ENCODE results near the gene TMEM60.

- no peak for TF ChIP-seq CTCF (IDR thresholded peaks at IDR 0.05)
- no peak for TF ChIP-seq EZH2 (IDR thresholded peaks at IDR 0.05; ENCODE audit: borderline replicate concordance, insufficient read depth, low read depth, low read length, poor library complexity, severe bottlenecking)
Measured at GRCh38 chr7:77796109-77796508, 2.1 kb downstream of the TMEM60 start.

All from B cell (primary cell).